HL-60 (cell line): ENCODE data around the gene PIGT.

Source experiments
- CTCF ChIP-seq: IDR thresholded peaks from one replicate; pipeline ENCODE4 v1.5.1; 2011; ENCODE audit warnings: low read length, control low read depth, inconsistent platforms; ENCODE audit not compliant: insufficient read depth
- GABPA ChIP-seq: IDR thresholded peaks from 2 replicates; pipeline ENCODE4 v1.6.1; 2012; ENCODE audit warnings: low read depth
- POLR2AphosphoS5 ChIP-seq: IDR thresholded peaks from 2 replicates; pipeline ENCODE4 v1.6.1; 2012; ENCODE audit warnings: low read depth
- REST ChIP-seq: IDR thresholded peaks from 2 replicates; pipeline ENCODE4 v1.6.1; 2012; ENCODE audit warnings: low read depth; ENCODE audit not compliant: insufficient replicate concordance

- TF ChIP-seq CTCF (no peak), GABPA (no peak), POLR2AphosphoS5 (no peak), REST (no peak)
Measured at GRCh38 chr20:45408646-45409213, 7.2 kb upstream of the PIGT start.
